GM12891 (cell line): Measurements from ENCODE around the gene CTDP1.

Source experiments
- DNase-seq: peaks from one replicate; pipeline ENCODE4 v3.0.0; 2011; ENCODE audit warnings: low spot score; ENCODE audit not compliant: insufficient read length
- FAIRE-seq: peaks from 2 replicates; lab custom pipeline; 2011; peaks lifted over from hg19 to GRCh38; lab: Jason Lieb, UNC
- PAX5 ChIP-seq: IDR thresholded peaks from 2 replicates; pipeline ENCODE4 v1.6.1; 2011; ENCODE audit warnings: low read length, moderate library complexity, mild to moderate bottlenecking; ENCODE audit not compliant: insufficient read depth, severe bottlenecking
- POLR2A ChIP-seq: IDR thresholded peaks from 2 replicates; pipeline ENCODE4 v1.6.1; 2011; ENCODE audit warnings: low read depth, low read length, control low read depth
- POLR2AphosphoS5 ChIP-seq: IDR thresholded peaks from 2 replicates; pipeline ENCODE4 v1.6.1; 2011; ENCODE audit warnings: low read depth, low read length, control low read depth
- POU2F2 ChIP-seq: IDR thresholded peaks from 2 replicates; pipeline ENCODE4 v1.6.1; 2011; ENCODE audit warnings: low read depth, mild to moderate bottlenecking, control low read depth, low read length, moderate library complexity
- SPI1 ChIP-seq: IDR thresholded peaks from 2 replicates; pipeline ENCODE4 v1.6.1; 2011; ENCODE audit warnings: low read depth, low read length, control low read depth
- TAF1 ChIP-seq: IDR thresholded peaks from 2 replicates; pipeline ENCODE4 v1.6.1; 2011; ENCODE audit warnings: low read depth, low read length, control low read depth

Gene CTDP1

DNA sequence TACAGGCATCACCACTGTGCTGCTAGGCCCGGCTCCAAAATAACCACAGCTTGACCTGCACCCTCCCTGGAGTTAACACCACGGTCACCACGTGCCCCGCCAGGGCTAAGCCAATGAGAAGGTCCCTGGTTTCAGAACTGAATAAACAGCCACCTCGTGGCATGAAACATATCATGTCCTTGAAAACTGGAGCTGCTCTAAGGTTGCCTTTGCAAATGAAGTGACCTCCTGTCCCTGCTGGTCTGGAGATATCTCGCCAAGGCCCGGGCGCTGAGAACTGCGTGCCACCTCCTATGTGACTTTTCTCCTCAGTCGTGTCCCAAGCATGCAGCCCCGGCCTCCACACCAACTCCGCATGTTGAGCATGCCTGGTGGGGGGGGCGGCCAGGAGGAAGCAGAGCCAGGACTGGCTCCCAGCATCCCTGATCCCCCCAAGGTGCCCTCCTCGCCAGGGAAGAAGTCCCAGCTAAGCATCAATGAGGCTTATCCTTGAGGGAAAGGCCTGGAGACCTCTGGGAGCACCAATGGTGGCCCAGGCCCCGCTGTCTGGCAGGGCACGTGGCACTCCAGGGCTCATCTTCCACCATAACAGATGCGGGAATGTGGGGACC, 101.8 kb downstream of the CTDP1 start:
- DNase-seq (no peak), FAIRE-seq (no peak)
- TF ChIP-seq POLR2A (no peak), TAF1 (no peak), PAX5 (no peak), POLR2AphosphoS5 (no peak), SPI1 (no peak)

DNA sequence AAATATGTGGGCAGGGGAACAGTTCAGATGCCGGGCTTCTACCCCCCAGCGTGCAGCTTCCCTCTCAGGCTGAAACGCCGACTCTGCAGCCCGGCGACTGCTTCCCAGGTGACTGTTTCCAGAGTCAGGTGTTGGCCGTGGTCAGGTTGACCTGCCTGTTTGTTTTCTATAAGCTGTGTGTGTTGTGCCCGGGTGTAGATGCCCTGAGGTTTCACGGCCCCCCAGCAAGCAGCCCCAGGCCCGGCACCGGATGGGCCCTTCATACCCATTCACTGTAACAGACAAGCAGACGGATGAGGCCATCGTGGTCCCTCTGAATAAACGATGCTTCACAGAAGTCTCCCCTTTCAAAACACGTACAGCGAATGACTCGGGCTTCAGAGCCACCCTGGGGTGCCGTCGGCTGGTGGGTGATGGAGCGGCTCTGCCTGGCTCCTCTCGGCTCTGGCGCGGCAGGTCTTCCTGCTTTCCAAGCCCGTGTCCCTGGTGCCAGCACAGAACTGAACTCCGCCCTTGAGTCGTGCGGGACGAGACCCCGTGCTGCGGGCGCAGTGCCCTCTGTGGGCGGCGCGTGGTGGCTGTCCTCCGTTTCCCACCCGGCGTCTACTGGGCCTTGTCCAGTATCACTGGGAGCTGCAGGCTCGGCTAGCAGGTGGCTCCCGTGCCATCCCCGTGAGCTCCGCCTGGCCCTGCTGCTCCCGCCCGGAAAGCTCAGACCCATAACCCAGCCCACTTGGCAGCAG, 103.1 kb downstream of the CTDP1 start:
- no peak for FAIRE-seq

DNA sequence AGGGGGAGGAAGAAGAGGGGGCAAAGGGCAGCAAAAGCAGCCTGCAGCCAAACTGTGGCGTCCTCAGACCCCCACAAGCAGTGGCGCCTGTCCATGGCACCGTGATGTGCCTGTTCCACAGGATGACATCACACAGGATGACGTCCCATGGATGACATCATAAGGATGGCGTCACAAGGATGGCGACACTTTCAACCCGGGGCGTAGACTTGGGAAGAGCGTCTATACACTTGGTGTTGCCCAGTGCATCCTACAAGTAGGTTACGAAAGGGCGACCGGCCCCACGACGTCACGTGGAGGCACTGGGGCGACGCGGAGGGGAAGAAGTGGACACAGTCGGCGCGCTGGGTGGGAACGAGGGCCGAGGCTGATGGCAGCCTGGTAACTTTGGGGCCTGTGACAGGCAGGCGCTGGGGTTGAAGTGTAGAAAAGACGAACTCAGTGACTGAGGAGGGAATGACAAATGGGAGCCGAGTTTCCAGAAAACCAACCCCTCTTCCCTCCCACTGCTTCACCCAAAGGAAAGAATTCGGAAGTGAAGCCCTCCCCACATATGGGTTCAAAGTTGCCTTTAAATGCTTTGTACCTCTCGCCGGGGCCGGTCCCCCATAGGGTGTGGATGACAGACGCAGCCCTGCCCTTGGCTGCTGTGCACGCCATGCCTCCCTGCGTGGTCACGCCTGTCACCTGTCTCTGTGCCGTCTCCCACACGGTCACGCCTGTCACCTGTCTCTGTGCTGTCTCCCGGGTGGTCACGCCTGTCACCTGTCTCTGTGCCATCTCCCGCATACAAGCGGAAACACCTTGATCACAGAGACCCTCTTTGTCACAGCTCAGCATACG, 104.7 kb downstream of the CTDP1 start:
- no peak for TF ChIP-seq POU2F2
- TF ChIP-seq POLR2AphosphoS5: no peak
- no peak for TF ChIP-seq POLR2A
- TF ChIP-seq TAF1: no peak
- TF ChIP-seq PAX5: no peak
- TF ChIP-seq SPI1: no peak
- DNase-seq (no peak), FAIRE-seq (no peak)

More for the DNA sequence above, 103.1 kb downstream of the CTDP1 start:
- DNase-seq: no peak
- TF ChIP-seq PAX5: no peak
- TF ChIP-seq POLR2AphosphoS5: no peak
- no peak for TF ChIP-seq POLR2A
- no peak for TF ChIP-seq SPI1

DNA sequence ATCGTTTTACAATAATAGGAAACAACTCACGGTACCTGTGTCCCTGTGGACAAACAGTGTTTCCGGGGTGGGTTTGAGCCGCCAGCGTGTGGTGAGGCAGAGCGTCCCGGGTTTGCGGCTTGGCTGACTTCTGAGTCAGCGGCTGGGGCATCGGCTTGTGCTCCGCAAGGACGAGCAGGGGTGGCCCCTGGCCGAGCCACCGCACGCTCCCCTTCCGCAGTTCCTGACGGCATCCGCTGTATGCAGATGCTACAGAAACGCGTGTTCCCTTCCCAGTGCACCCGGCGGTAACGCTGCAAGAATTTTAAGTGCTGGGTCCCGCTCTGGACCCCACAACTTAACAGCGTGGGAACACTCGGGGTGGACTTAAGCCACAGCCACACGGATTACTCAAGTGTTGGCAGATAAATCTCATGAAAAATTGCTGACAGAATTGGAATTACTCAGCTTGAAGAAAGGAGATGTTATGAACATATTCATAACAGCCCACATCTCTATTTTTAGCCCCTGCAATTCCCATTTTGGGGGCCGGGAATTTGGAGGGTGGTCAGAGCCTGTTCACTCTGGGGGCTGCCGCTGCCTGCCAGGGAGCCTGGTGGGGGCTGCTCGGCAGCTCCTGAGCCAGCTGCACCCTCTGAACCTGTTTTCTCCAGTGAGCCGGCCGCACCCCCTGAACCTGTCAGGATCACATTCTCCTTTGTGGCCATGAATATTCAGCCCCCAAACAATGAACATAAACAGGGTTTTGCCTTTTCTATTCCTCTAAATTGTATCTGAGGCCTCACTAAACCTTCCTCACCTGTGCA, 105.6 kb downstream of the CTDP1 start:
- TF ChIP-seq SPI1: no peak
- FAIRE-seq (no peak), DNase-seq (no peak)

DNA sequence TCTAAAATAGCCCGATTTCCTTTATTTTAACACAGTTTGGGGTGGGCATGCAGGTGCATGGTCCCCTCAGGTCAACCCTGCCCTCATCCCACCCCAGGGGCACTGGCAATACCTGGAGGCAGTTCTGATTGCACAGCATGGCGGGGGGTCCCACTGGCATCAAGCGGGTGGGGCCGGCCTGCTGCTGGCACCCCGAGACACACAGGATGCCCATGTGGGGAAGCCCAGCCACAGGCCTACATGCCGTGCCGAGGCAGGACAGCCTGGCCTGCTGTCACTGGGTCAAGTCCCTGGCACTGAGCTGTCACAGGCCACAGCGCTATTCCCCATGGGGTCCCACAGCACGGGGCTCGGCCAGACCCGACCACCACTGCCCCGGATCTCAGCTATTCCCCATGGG, 106.2 kb downstream of the CTDP1 start:
- TF ChIP-seq SPI1: no peak
- TF ChIP-seq POLR2AphosphoS5: no peak
- no peak for TF ChIP-seq PAX5
- TF ChIP-seq POLR2A: no peak
- TF ChIP-seq POU2F2: no peak
- no peak for TF ChIP-seq TAF1
- FAIRE-seq: no peak

DNA sequence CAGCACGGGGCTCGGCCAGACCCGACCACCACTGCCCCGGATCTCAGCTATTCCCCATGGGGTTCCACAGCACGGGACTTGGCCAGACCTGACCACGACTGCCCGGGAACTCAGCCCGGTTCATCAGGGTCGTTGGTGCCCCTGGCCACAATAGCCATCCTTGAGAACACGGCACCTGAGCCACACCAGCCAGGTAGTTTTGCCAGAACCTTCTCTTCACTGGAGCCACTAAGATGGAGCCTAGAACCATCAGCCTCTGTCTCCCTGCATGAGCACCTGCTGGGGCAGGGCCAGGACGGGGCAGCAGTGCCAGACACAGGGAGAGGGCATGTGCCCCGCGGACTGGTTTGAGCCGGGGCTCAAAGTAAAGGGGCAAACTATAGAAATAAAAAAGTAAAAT, 106.7 kb downstream of the CTDP1 start:
- DNase-seq (no peak), FAIRE-seq (no peak)
- TF ChIP-seq POLR2A (no peak), POU2F2 (no peak), POLR2AphosphoS5 (no peak), PAX5 (no peak), SPI1 (no peak), TAF1 (no peak)

More for the DNA sequence above, 106.2 kb downstream of the CTDP1 start:
- DNase-seq: no peak

DNA sequence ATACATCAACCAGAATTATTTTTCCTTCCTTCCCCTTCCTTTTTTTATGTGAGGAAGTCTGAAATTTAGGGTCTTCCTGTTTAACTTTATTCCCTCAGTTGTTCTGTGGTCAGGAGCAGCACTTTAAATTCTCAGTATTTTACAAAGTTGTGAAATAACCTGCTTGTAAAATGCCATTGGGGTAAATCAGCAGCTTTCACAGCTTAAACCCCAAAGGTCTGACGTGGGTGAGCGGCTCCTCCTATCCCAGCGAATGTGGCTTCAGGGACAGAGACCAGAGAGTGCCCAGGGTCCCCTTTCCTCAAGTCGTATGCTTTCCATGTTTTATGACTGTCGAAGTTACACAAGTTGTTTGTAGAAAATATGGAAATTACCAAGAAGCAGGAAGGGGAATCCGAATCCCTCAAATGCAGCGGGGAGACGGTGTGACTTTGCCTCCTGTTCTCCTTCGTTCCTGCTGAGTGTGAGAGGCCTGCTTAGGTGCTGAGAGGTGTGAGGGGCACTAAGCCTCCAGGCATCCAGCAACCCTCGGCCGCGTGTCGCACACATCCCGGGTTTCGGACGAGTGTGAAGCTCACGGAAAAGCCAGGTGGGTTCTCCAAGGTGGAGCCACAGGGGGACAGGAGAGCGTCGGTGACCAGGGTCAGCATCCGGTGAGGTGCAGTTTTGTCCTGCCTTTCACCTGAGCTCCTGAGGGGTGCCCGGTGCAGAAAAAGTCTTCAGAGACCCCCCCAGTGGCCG, 107.4 kb downstream of the CTDP1 start:
- FAIRE-seq (no peak), DNase-seq (no peak)

DNA sequence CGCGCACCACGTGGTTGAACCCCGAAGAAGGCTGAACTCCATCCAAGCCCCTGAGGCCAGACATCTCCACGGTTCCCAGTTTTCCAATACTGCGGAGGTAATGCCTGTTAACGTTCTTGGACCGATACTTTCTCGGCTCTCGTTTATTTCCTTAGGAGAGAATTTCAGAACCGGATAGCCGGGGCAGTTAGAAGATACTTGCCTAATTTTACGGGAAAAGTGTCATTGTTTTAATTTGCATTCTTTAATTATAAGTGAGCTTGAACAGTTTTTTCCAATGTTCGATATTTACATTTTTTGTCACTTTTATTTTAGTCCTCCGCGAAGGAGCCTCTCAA, 107.9 kb downstream of the CTDP1 start:
- FAIRE-seq (no peak), DNase-seq (no peak)
- TF ChIP-seq PAX5 (no peak), POU2F2 (no peak), POLR2AphosphoS5 (no peak)

More for the DNA sequence above, 107.4 kb downstream of the CTDP1 start:
- TF ChIP-seq SPI1 (no peak), POLR2AphosphoS5 (no peak), POLR2A (no peak), PAX5 (no peak)
